ENCODE measurements around the gene NNMT.

NNMT gene

DNA sequence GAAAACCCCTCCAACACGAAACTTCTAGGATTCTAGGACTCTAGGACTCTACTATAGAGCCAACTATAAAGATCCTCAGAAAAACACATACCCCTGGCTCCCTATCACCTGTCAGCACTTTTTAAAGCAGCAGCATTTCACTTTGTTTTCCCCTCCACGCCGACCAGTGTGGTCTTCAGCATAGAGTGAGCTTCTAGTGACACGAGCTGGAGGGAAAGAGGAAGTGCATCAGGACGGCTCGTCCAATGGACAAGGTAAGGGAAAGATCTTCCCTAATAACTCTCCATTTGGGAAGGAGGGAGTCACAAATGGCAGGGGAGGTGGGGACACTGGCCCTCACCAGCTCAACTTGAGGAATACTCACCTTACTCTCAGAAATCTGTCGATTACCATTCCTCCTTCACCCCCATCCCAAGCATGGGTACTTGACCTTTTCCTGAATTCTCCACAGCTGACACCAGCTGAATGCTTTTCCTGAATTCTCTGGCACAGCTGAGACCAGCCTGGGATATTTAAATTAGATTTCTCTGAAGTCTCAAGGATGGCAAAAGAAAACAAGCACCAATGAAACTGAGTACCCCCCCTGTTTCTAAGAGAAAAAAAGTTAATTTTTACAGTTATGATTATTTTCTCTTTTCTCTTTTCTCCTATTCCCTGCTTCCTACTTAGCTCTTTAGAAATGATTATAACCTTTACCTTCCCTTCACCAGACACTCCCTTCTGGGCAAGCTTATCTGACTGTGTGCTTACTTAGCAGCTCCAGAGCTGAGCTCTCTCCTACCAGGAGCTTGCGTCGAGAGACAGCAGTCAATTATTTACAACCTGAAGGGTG lies 33.3 kb upstream of the NNMT start:
- H3K27me3 ChIP-seq, result no peaks in the 10 kb centered on the region
- no peaks in the 10 kb centered on the region for H4K20me1 ChIP-seq
- H3K9me3 ChIP-seq, result no peaks in the 10 kb centered on the region
- H3K9ac ChIP-seq, result no peak overlapping the region
- H3K4me1 ChIP-seq, result peaks cover 18% of the 10 kb centered on the region
- no peak overlapping the region for H3K4me2 ChIP-seq
- no peak overlapping the region for H3K27ac ChIP-seq
- no peak overlapping the region for H3K4me3 ChIP-seq
- H3K36me3 ChIP-seq, result no peaks in the 10 kb centered on the region
- no peak for TF ChIP-seq Cebpa-rat (IDR thresholded peaks at IDR 0.05)

- H3K4me2 ChIP-seq, result no peak overlapping the region
- H3K27me3 ChIP-seq, result no peaks in the 10 kb centered on the region
- H3K4me3 ChIP-seq, result no peak overlapping the region
- no peaks in the 10 kb centered on the region for H3K36me3 ChIP-seq
- H4K20me1 ChIP-seq, result no peaks in the 10 kb centered on the region
- H3K27ac ChIP-seq, result no peak overlapping the region
- H3K9me3 ChIP-seq, result no peaks in the 10 kb centered on the region
- TF ChIP-seq Cebpa-rat (IDR thresholded peaks at IDR 0.05), result no peak
- peaks cover 11% of the 10 kb centered on the region for H3K4me1 ChIP-seq
- no peak overlapping the region for H3K9ac ChIP-seq
Observed at GRCh38 chr11:114263513-114264170, 32.6 kb upstream of the NNMT start.

- Histone ChIP-seq H3K27ac (no peak overlapping the region), H4K20me1 (no peaks in the 10 kb centered on the region), H3K4me2 (no peak overlapping the region), H3K36me3 (no peaks in the 10 kb centered on the region), H3K9ac (no peak overlapping the region), H3K4me1 (peaks cover 4% of the 10 kb centered on the region), H3K4me3 (no peak overlapping the region), H3K9me3 (no peaks in the 10 kb centered on the region), H3K27me3 (no peaks in the 10 kb centered on the region)
- no peak for TF ChIP-seq Cebpa-rat (IDR thresholded peaks at IDR 0.05)
Observed at GRCh38 chr11:114264381-114264780, 31.8 kb upstream of the NNMT start.

- H4K20me1 ChIP-seq, result no peaks in the 10 kb centered on the region
- no peak overlapping the region for H3K9ac ChIP-seq
- H3K9me3 ChIP-seq, result no peaks in the 10 kb centered on the region
- no peak overlapping the region for H3K27ac ChIP-seq
- TF ChIP-seq Cebpa-rat (IDR thresholded peaks at IDR 0.05), result 0 out of 2 replicates have a peak, but pooled peaks have one; percentile 16
- no peaks in the 10 kb centered on the region for H3K36me3 ChIP-seq
- no peak overlapping the region for H3K4me2 ChIP-seq
- H3K4me3 ChIP-seq, result no peak overlapping the region
- H3K4me1 ChIP-seq, result no peaks in the 10 kb centered on the region
- H3K27me3 ChIP-seq, result no peaks in the 10 kb centered on the region
Observed at GRCh38 chr11:114265122-114265878, 30.9 kb upstream of the NNMT start.

DNA sequence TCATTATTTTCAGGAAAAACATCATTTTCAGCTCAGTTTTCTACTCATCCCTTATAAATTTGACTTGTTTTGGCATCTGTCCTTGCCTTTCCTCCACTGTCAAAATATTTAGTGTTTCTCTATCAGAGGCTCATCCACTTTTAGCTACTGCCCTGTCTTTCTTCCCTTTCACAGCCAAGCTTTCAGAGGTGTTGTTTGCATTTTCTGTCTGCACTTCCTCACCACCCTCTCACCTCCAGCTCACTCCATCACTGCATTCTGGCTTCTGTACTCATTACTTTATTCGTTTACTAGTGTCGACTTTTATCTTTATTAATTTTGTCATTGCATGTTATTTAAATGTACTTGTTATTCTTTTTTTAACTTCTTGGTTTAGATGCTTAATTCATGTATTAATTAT lies 26.7 kb upstream of the NNMT start:
- Histone ChIP-seq H3K27me3 (no peaks in the 10 kb centered on the region), H3K9me3 (no peaks in the 10 kb centered on the region), H3K9ac (no peak overlapping the region), H3K27ac (no peak overlapping the region), H3K4me3 (no peak overlapping the region), H3K4me2 (no peak overlapping the region), H3K36me3 (no peaks in the 10 kb centered on the region), H3K4me1 (no peaks in the 10 kb centered on the region), H4K20me1 (no peaks in the 10 kb centered on the region)
- TF ChIP-seq Cebpa-rat (IDR thresholded peaks at IDR 0.05), result no peak

- no peaks in the 10 kb centered on the region for H3K36me3 ChIP-seq
- H3K27ac ChIP-seq, result no peak overlapping the region
- no peak for TF ChIP-seq Cebpa-rat (IDR thresholded peaks at IDR 0.05)
- H3K4me3 ChIP-seq, result no peak overlapping the region
- H4K20me1 ChIP-seq, result no peaks in the 10 kb centered on the region
- no peak overlapping the region for H3K4me2 ChIP-seq
- no peak overlapping the region for H3K9ac ChIP-seq
- no peaks in the 10 kb centered on the region for H3K4me1 ChIP-seq
- H3K9me3 ChIP-seq, result no peaks in the 10 kb centered on the region
- no peaks in the 10 kb centered on the region for H3K27me3 ChIP-seq
Observed at GRCh38 chr11:114270531-114271270, 25.5 kb upstream of the NNMT start.

GRCh38 chr11:114271316-114271715 lies 24.9 kb upstream of the NNMT start:
- Histone ChIP-seq H3K27ac (no peak overlapping the region), H3K9me3 (no peaks in the 10 kb centered on the region), H3K27me3 (no peaks in the 10 kb centered on the region), H3K4me2 (no peak overlapping the region), H3K36me3 (no peaks in the 10 kb centered on the region), H3K4me1 (no peaks in the 10 kb centered on the region), H3K4me3 (no peak overlapping the region), H4K20me1 (no peaks in the 10 kb centered on the region), H3K9ac (no peak overlapping the region)
- TF ChIP-seq Cebpa-rat (IDR thresholded peaks at IDR 0.05), result no peak

DNA sequence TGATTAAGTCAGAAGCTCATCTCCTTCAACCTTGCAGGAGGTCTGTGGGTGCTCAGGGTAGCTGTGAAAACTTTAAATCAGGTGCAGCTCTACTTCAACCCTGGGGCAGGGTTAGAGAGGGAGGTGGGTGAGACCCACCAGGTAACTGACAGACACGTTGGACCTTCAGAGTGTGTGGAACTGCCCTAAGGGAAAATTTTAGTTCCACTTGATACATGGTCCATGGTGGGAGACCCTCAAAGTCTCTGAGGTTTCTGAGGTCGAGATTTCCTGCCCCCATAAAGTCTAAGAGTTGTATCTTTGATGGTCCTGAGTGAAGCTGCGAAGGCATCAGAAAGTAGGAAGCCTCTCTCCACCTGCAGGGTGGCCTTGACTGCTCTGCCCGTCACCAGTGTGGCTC lies 23.9 kb upstream of the NNMT start:
- Histone ChIP-seq H3K9ac (no peak overlapping the region), H3K27me3 (no peaks in the 10 kb centered on the region), H3K36me3 (no peaks in the 10 kb centered on the region), H3K4me1 (no peaks in the 10 kb centered on the region), H3K4me2 (no peak overlapping the region), H3K4me3 (no peak overlapping the region), H3K9me3 (no peaks in the 10 kb centered on the region), H4K20me1 (no peaks in the 10 kb centered on the region), H3K27ac (no peak overlapping the region)
- no peak for TF ChIP-seq Cebpa-rat (IDR thresholded peaks at IDR 0.05)

- Histone ChIP-seq H3K4me3 (no peak overlapping the region), H3K27me3 (no peaks in the 10 kb centered on the region), H3K4me1 (no peaks in the 10 kb centered on the region), H3K36me3 (no peaks in the 10 kb centered on the region), H3K9ac (no peak overlapping the region), H4K20me1 (no peaks in the 10 kb centered on the region), H3K4me2 (no peak overlapping the region), H3K27ac (no peak overlapping the region), H3K9me3 (no peaks in the 10 kb centered on the region)
- no peak for TF ChIP-seq Cebpa-rat (IDR thresholded peaks at IDR 0.05)
Observed at GRCh38 chr11:114273071-114273470, 23.1 kb upstream of the NNMT start.

Data from BLaER1 (cell line).